ENCODE results near the gene RTKN2. TPM values are rescaled to one million over a fixed set of nuclear protein-coding genes. Genes with fewer than 3 reads are reported as not detected.
A peak's percentile ranks its signal among the peaks of the same experiment; 100 is the strongest.

Gene RTKN2
- total and polyA plus RNA-seq, 2 of the 4 experiments (the other 2 are of a cell fraction): 0.75 to 0.90 TPM

DNA sequence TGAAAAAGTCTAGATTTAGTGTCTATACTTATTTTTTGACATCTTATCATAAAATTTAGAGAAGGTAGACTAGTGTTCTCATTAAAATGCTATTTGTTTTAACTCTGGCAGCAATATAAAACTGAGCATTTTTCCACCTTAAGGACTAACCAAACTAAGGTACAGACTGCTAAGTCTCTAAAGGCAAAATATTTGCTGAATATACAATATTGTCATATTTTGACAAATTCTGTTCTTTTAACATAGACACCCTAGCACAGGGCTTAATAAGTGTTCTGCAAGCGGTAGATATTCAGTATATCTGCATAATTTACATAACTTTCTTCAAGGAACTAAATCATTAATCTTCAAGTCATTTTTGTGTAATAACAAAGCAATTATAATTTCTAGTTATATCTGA is 8.6 kb downstream of the RTKN2 start:
- Histone ChIP-seq H2AK9ac (replicated peaks; ENCODE audit: low read depth, low read length, poor library complexity) (no peak overlapping the region), H2AK5ac (ENCODE audit: low read depth, low read length) (no peak overlapping the region), H3K27ac (ENCODE audit: insufficient read depth, low read length) (no peak overlapping the region), H4K20me1 (ENCODE audit: insufficient read depth, low read length) (no peaks in the 10 kb centered on the region), H3K9me1 (ENCODE audit: insufficient read depth, low read length) (no peaks in the 10 kb centered on the region), H4K5ac (ENCODE audit: low read depth, low read length) (no peak overlapping the region), H2BK120ac (ENCODE audit: low read depth, low read length) (no peak overlapping the region), H3K79me1 (ENCODE audit: low read depth in 1 of 2, low read length in 2 of 2) (peaks cover 0 to 8% of the 10 kb centered on the region in 2 experiments; a peak in 2 of 4 replicates), H4K8ac (ENCODE audit: low read depth in 2 of 2, low read length in 2 of 2) (no peak overlapping the region), H3K4ac (ENCODE audit: low read depth, low read length) (no peak overlapping the region), H2AFZ (replicated peaks; ENCODE audit: low read length, poor library complexity) (no peak overlapping the region), H3K4me3 (ENCODE audit: insufficient read depth, low read depth, low read length) (no peak overlapping the region), H3K18ac (ENCODE audit: low read depth, low read length) (no peak overlapping the region), H3K9ac (ENCODE audit: low read depth, low read length) (no peak overlapping the region), H3K27me3 (ENCODE audit: control insufficient read depth, insufficient read depth, low read length) (no peaks in the 10 kb centered on the region), H3K14ac (replicated peaks; ENCODE audit: low read depth, low read length) (no peak overlapping the region), H3K4me2 (ENCODE audit: low read depth, low read length) (no peak overlapping the region), H3K56ac (ENCODE audit: extremely low read depth, insufficient read depth, low read length) (no peak overlapping the region), H3K23ac (ENCODE audit: low read depth, low read length) (no peak overlapping the region), H4K91ac (ENCODE audit: insufficient read depth, low read depth, low read length) (no peak overlapping the region), H2BK15ac (ENCODE audit: low read depth, low read length) (no peak overlapping the region), H2BK20ac (ENCODE audit: low read depth, low read length) (no peak overlapping the region), H2BK5ac (ENCODE audit: low read depth, low read length, poor library complexity, severe bottlenecking) (no peak overlapping the region), H3K36me3 (ENCODE audit: control insufficient read depth, insufficient read depth, low read length) (no peaks in the 10 kb centered on the region; the same call in 1 of the 2 replicates), H3K9me3 (ENCODE audit: control insufficient read depth, insufficient read depth, low read length) (no peaks in the 10 kb centered on the region), H3K4me1 (ENCODE audit: control insufficient read depth, insufficient read depth, low read length) (peaks cover 3% of the 10 kb centered on the region; the same call in 1 of the 2 replicates)
- POLR2A ChIA-PET (ENCODE audit: unreplicated experiment): no interaction called here
- dilution Hi-C loops (cut with HindIII; ENCODE audit: low sequenced_read_pairs, unreplicated experiment): no loop called here
- DNase-seq (no peak), ATAC-seq (ENCODE audit: low read depth) (no peak)
- in situ Hi-C loops (cut with MboI; ENCODE audit: low sequenced_read_pairs): loop anchor here (25.0 kb wide), 1 partner anchor 552 kb away; the partner anchor contains the start of genes ADO and EGR2
- CTCF ChIA-PET: no interaction called here
- BruUV-seq (replicated peaks): no TSS peak
- WGBS, 2 experiments (ENCODE audit: extremely low coverage in 2 of 2, insufficient read length in 1 of 2): no CpG with 5 or more reads among the region's 1 CpG
- intact Hi-C loops (cut with micrococcal nuclease): loop anchor here (10.0 kb wide), 1 partner anchor 1455 kb away; no protein-coding TSS in a partner anchor
- TF ChIP-seq MXI1 (IDR thresholded peaks at IDR 0.05; ENCODE audit: borderline replicate concordance, low read depth, low read length) (no peak), MAFK (IDR thresholded peaks at IDR 0.05; ENCODE audit: low read depth, low read length) (peak; percentile 41)

All from IMR-90 (cell line).